H1 (cell line): ENCODE results near the gene TBC1D19. TPM values are rescaled to one million over a fixed set of nuclear protein-coding genes. Genes with fewer than 3 reads are reported as not detected.

Source experiments
- CTCF ChIA-PET: fragments of 300-600 bp; sonication (Branson Sonifier 250); formaldehyde crosslinking; loops from one replicate; lab custom pipeline; 2021; ENCODE audit not compliant: partially characterized antibody; lab: Charles Lee
- POLR2A ChIA-PET: fragments of 300-600 bp; sonication (Branson Sonifier 250); formaldehyde crosslinking; loops from one replicate; lab custom pipeline; 2021; ENCODE audit warnings: inconsistent platforms; ENCODE audit not compliant: partially characterized antibody; lab: Charles Lee
- DNase-seq, 2 experiments: peaks; one replicate each; pipeline versions ENCODE4 v3.0.0 to v3.0.0-alpha.2; 2010 to 2022; ENCODE audit warnings: low spot score in 2 of 2, low read depth in 1 of 2, mixed read lengths in 1 of 2
- FAIRE-seq: peaks from 2 replicates; lab custom pipeline; 2011; peaks lifted over from hg19 to GRCh38; lab: Jason Lieb, UNC
- H2AFZ ChIP-seq: 2 replicates; pipeline ENCODE4 v1.8.1; 2012; ENCODE audit warnings: low read length, inconsistent platforms
- H2AK5ac ChIP-seq: 2 replicates; pipeline ENCODE4 v1.6.1; 2013; ENCODE audit warnings: low read depth, low read length
- H2BK120ac ChIP-seq: replicated peaks from 2 replicates; pipeline ENCODE3; 2013; ENCODE audit warnings: low read depth, low read length, inconsistent platforms
- H2BK12ac ChIP-seq: 2 replicates; pipeline ENCODE4 v1.6.1; 2013; ENCODE audit warnings: low read depth, low read length
- H2BK15ac ChIP-seq: 2 replicates; pipeline ENCODE4 v1.6.1; 2013; ENCODE audit warnings: low read length
- H2BK20ac ChIP-seq: 2 replicates; pipeline ENCODE4 v1.6.1; 2013; ENCODE audit warnings: low read length
- H2BK5ac ChIP-seq: 2 replicates; pipeline ENCODE4 v1.6.1; 2013; ENCODE audit warnings: low read depth, low read length
- H3K14ac ChIP-seq: 2 replicates; pipeline ENCODE4 v1.6.1; 2013; ENCODE audit warnings: inconsistent platforms; ENCODE audit not compliant: insufficient read length
- H3K18ac ChIP-seq: 2 replicates; pipeline ENCODE4 v1.6.1; 2013; ENCODE audit warnings: low read length; ENCODE audit errors: extremely low read depth
- H3K23ac ChIP-seq: 2 replicates; pipeline ENCODE4 v1.6.1; 2013; ENCODE audit warnings: inconsistent platforms; ENCODE audit not compliant: insufficient read length
- H3K23me2 ChIP-seq: 2 replicates; pipeline ENCODE4 v1.6.1; 2013; ENCODE audit warnings: low read depth, low read length
- H3K27ac ChIP-seq: 2 replicates; pipeline ENCODE4 v1.6.1; 2011; ENCODE audit warnings: low read depth, low read length, inconsistent platforms
- H3K27me3 ChIP-seq, 4 experiments: replicated peaks in 1 of 4; 1 replicate in 1 of 4; 2 replicates in 3 of 4; pipeline versions ENCODE4 v1.6.1 to v1.8.1; 2011 to 2013; ENCODE audit warnings: low read length in 3 of 4, mild to moderate bottlenecking in 3 of 4, inconsistent platforms in 2 of 4, mixed read lengths in 2 of 4, moderate library complexity in 1 of 4; ENCODE audit not compliant: control insufficient read depth in 3 of 4, insufficient read depth in 3 of 4; ENCODE audit errors: extremely low read depth in 1 of 4
- H3K36me3 ChIP-seq, 4 experiments: 2 replicates each; pipeline versions ENCODE4 v1.6.1 to v1.8.1; 2011 to 2013; ENCODE audit warnings: mild to moderate bottlenecking in 4 of 4, low read length in 3 of 4, moderate library complexity in 2 of 4, control low read depth in 1 of 4, inconsistent platforms in 1 of 4; ENCODE audit not compliant: insufficient read depth in 4 of 4, control insufficient read depth in 2 of 4
- H3K4ac ChIP-seq: replicated peaks from 2 replicates; pipeline ENCODE3; 2013; ENCODE audit warnings: low read length, low read depth, mixed read lengths, inconsistent platforms; ENCODE audit not compliant: insufficient read length
- H3K4me1 ChIP-seq, 4 experiments: replicated peaks in 1 of 4; 1 replicate in 1 of 4; 2 replicates in 3 of 4; pipeline versions ENCODE4 v1.6.1 to v1.8.1; 2011 to 2013; ENCODE audit warnings: low read length in 3 of 4, inconsistent platforms in 2 of 4, mixed read lengths in 1 of 4; ENCODE audit not compliant: insufficient read depth in 4 of 4, control insufficient read depth in 3 of 4
- H3K4me2 ChIP-seq, 2 experiments: 2 replicates each; pipeline versions ENCODE4 v1.6.1 to v1.8.1; 2011 to 2013; ENCODE audit warnings: low read depth in 2 of 2, low read length in 2 of 2, control low read depth in 1 of 2, inconsistent platforms in 1 of 2, mild to moderate bottlenecking in 1 of 2; ENCODE audit not compliant: insufficient read depth in 1 of 2
- H3K4me3 ChIP-seq, 4 experiments: fragments of 200-600, 300-600 bp in 1 of 4; sonication (generic), shearing (Covaris generic), sonication (Bioruptor Twin) in 1 of 4; 2 replicates each; pipeline versions ENCODE4 v1.5.1 to v1.8.1; 2011 to 2016; ENCODE audit warnings: low read length in 4 of 4, low read depth in 3 of 4, control low read depth in 2 of 4, inconsistent platforms in 2 of 4, mild to moderate bottlenecking in 2 of 4, mixed read lengths in 1 of 4, moderate library complexity in 1 of 4; ENCODE audit not compliant: insufficient read depth in 2 of 4; ENCODE audit errors: extremely low read depth in 1 of 4
- H3K56ac ChIP-seq: replicated peaks from 2 replicates; pipeline ENCODE3; 2013; ENCODE audit warnings: low read depth, mild to moderate bottlenecking, mixed read lengths, low read length, inconsistent platforms; ENCODE audit not compliant: insufficient read length
- H3K79me1 ChIP-seq: 2 replicates; pipeline ENCODE4 v1.6.1; 2013; ENCODE audit warnings: low read depth, low read length, control low read depth
- H3K79me2 ChIP-seq, 2 experiments: 2 replicates each; pipeline versions ENCODE4 v1.6.1 to v1.8.1; 2012 to 2013; ENCODE audit warnings: low read length in 2 of 2, mild to moderate bottlenecking in 2 of 2, inconsistent platforms in 1 of 2; ENCODE audit not compliant: insufficient read depth in 2 of 2, control insufficient read depth in 1 of 2
- H3K9ac ChIP-seq, 4 experiments: replicated peaks in 1 of 4; 1 replicate in 1 of 4; 2 replicates in 3 of 4; pipeline versions ENCODE4 v1.6.1 to v1.8.1; 2011 to 2013; ENCODE audit warnings: low read depth in 3 of 4, low read length in 3 of 4, control low read depth in 2 of 4, mild to moderate bottlenecking in 2 of 4, moderate library complexity in 2 of 4, inconsistent platforms in 1 of 4; ENCODE audit errors: extremely low read depth in 1 of 4
- H3K9me3 ChIP-seq, 2 experiments: 2 replicates each; pipeline versions ENCODE4 v1.6.1 to v1.8.1; 2012 to 2013; ENCODE audit warnings: mild to moderate bottlenecking in 2 of 2, moderate library complexity in 2 of 2, control low read depth in 1 of 2, inconsistent platforms in 1 of 2, low read depth in 1 of 2, low read length in 1 of 2, mixed read lengths in 1 of 2; ENCODE audit not compliant: insufficient read depth in 2 of 2
- H4K20me1 ChIP-seq, 2 experiments: replicated peaks in 1 of 2; 2 replicates each; pipeline versions ENCODE3 to v1.8.1; 2011 to 2013; ENCODE audit warnings: inconsistent platforms in 2 of 2, low read length in 2 of 2, mild to moderate bottlenecking in 1 of 2; ENCODE audit not compliant: insufficient read depth in 2 of 2, control insufficient read depth in 1 of 2
- H4K5ac ChIP-seq: 2 replicates; pipeline ENCODE4 v1.6.1; 2013; ENCODE audit warnings: low read length, low read depth, mixed read lengths, inconsistent platforms; ENCODE audit not compliant: insufficient read length
- H4K8ac ChIP-seq: 2 replicates; pipeline ENCODE4 v1.8.0; 2013; ENCODE audit warnings: mild to moderate bottlenecking, moderate library complexity, low read length, inconsistent platforms; ENCODE audit not compliant: insufficient read depth; ENCODE audit errors: extremely low read depth
- H4K91ac ChIP-seq: replicated peaks from 2 replicates; pipeline ENCODE3; 2013; ENCODE audit warnings: low read length, mixed read lengths, inconsistent platforms; ENCODE audit not compliant: insufficient read length
- BACH1 ChIP-seq: IDR thresholded peaks from 2 replicates; pipeline ENCODE4 v1.6.1; 2012; ENCODE audit warnings: low read length, improper control_type of control experiment
- FOSL1 ChIP-seq: IDR thresholded peaks from 2 replicates; pipeline ENCODE4 v1.6.1; 2011; ENCODE audit warnings: mild to moderate bottlenecking, low read depth, low read length, moderate library complexity; ENCODE audit not compliant: insufficient read depth
- HDAC2 ChIP-seq, 2 experiments: fragments of 300-600 bp in 1 of 2; sonication (generic) in 1 of 2; IDR thresholded peaks; 2 replicates each; pipeline ENCODE4 v1.6.1; 2011 to 2012; ENCODE audit warnings: low read depth in 2 of 2, low read length in 2 of 2, mild to moderate bottlenecking in 2 of 2, moderate library complexity in 2 of 2, borderline replicate concordance in 1 of 2, inconsistent platforms in 1 of 2
- JUN ChIP-seq: IDR thresholded peaks from 2 replicates; pipeline ENCODE4 v1.6.1; 2011; ENCODE audit warnings: low read depth, mild to moderate bottlenecking, improper control_type of control experiment, low read length
- JUND ChIP-seq: IDR thresholded peaks from 2 replicates; pipeline ENCODE4 v1.6.1; 2011; ENCODE audit warnings: mild to moderate bottlenecking, improper control_type of control experiment, low read length
- KDM5A ChIP-seq: fragments of 200-600 bp; IDR thresholded peaks from 2 replicates; pipeline ENCODE4 v1.7.1; 2012; ENCODE audit warnings: mild to moderate bottlenecking, low read length, inconsistent platforms, mixed read lengths
- NANOG ChIP-seq: IDR thresholded peaks from 2 replicates; pipeline ENCODE4 v1.6.1; 2011; ENCODE audit warnings: low read length, low read depth, mild to moderate bottlenecking, inconsistent platforms; ENCODE audit not compliant: insufficient read depth, poor library complexity, severe bottlenecking
- RNF2 ChIP-seq: fragments of 200-900, 300-1000 bp; sonication (generic); IDR thresholded peaks from 2 replicates; pipeline ENCODE4 v1.7.1; 2016; ENCODE audit warnings: borderline replicate concordance, low read depth, mild to moderate bottlenecking, antibody characterized with exemption, low read length; ENCODE audit not compliant: poor library complexity, severe bottlenecking; ENCODE audit errors: missing control alignments
- SIRT6 ChIP-seq: IDR thresholded peaks from one replicate; pipeline ENCODE4 v1.7.1; 2012; ENCODE audit warnings: low read length, inconsistent platforms
- SP4 ChIP-seq: IDR thresholded peaks from 2 replicates; pipeline ENCODE4 v1.6.1; 2012; ENCODE audit warnings: low read length, inconsistent platforms
- TAF7 ChIP-seq: optimal IDR thresholded peaks from 2 replicates; pipeline ENCODE3; 2011; ENCODE audit warnings: low read depth, mild to moderate bottlenecking, inconsistent platforms, low read length, moderate library complexity, borderline replicate concordance
- YY1 ChIP-seq: IDR thresholded peaks from 2 replicates; pipeline ENCODE4 v1.6.1; 2011; ENCODE audit warnings: low read depth, mild to moderate bottlenecking, low read length
- polyA plus RNA-seq, 7 experiments: library from polyadenylated mRNA; depleted of rRNA in 3 of 7; stranded (reverse) in 5 of 7; unstranded in 2 of 7; fragments of >200 nt in 5 of 7; fragments of 200-250 nt in 2 of 7; gene quantifications; 1 replicate in 5 of 7; 2 replicates in 1 of 7; 4 replicates in 1 of 7; pipeline versions ENCODE4 v1.2.1 to v1.2.3, GENCODE V29; 2011 to 2013; ENCODE audit warnings: missing spikeins in 2 of 7, mixed read lengths in 2 of 7
- total RNA-seq: library from RNA; stranded (reverse); fragmentation: NEBNext Ultra II Directional; extraction: Animal tissue kit (Norgen Biotek cat#: 25700); gene quantifications from 2 replicates; pipeline ENCODE4 v1.2.1, GENCODE V29; 2021
- TF ChIP-seq, protein P1 (sequence below): IDR thresholded peaks from 2 replicates; pipeline ENCODE4 v1.6.1; 2011; ENCODE audit warnings: low read length, improper control_type of control experiment
- TF ChIP-seq, protein P2 (sequence below): IDR thresholded peaks from 2 replicates; pipeline ENCODE4 v1.6.1; 2012; ENCODE audit warnings: inconsistent platforms

The TBC1D19 gene
- total and polyA plus RNA-seq, 2 of the 8 experiments (the other 6 are each of a cell fraction or from before 2014, with no cell fraction given) = 1.9 to 3.5 TPM

DNA sequence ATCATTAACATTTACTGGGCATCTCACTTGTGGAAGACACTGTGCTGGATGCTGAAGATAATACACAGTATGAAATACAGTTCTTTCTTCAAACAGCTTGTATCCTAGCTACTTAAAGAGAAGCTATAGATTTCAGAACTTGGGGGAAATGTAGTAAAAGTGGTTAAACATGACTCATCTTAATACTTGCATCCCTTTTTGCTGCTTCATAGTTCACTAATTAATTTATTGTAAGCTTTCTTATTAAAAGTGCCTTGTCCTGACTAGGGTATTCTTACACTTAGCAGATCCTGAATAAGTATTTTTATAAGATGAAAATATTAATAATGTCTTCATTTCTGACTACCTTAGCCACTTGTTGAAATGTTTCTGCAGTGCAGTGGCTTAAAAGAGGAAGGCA is 144.0 kb downstream of the TBC1D19 start:
- ChIA-PET POLR2A (no interaction called here), CTCF (interaction anchor here (0.6 kb wide), 1 partner anchor 302 kb away, joined by 3 read pairs; no protein-coding TSS in a partner anchor)
- H3K56ac ChIP-seq = no peak overlapping the region
- no peak overlapping the region for H4K5ac ChIP-seq
- no peak overlapping the region for H2BK20ac ChIP-seq
- H3K23ac ChIP-seq = no peak overlapping the region
- H3K9me3 ChIP-seq = no peaks in the 10 kb centered on the region
- H4K20me1 ChIP-seq = no peaks in the 10 kb centered on the region
- FAIRE-seq (no peak), DNase-seq (no peak)
- no peak overlapping the region for H3K4me3 ChIP-seq
- no peak overlapping the region for H2AFZ ChIP-seq
- H3K36me3 ChIP-seq = no peaks in the 10 kb centered on the region
- no peak overlapping the region for H4K91ac ChIP-seq
- no peak overlapping the region for H3K9ac ChIP-seq
- no peaks in the 10 kb centered on the region for H3K27me3 ChIP-seq
- H3K79me2 ChIP-seq = no peaks in the 10 kb centered on the region
- H2BK15ac ChIP-seq = no peak overlapping the region
- no peaks in the 10 kb centered on the region for H3K79me1 ChIP-seq
- H3K23me2 ChIP-seq = no peaks in the 10 kb centered on the region
- no peak overlapping the region for H4K8ac ChIP-seq
- H2BK12ac ChIP-seq = no peak overlapping the region
- H3K27ac ChIP-seq = no peak overlapping the region
- H3K14ac ChIP-seq = no peak overlapping the region
- H2BK5ac ChIP-seq = no peak overlapping the region
- H2AK5ac ChIP-seq = no peak overlapping the region
- H3K4ac ChIP-seq = no peak overlapping the region
- H3K4me2 ChIP-seq = no peak overlapping the region
- H2BK120ac ChIP-seq = no peak overlapping the region
- H3K18ac ChIP-seq = no peak overlapping the region
- H3K4me1 ChIP-seq = no peaks in the 10 kb centered on the region
- TF ChIP-seq SIRT6 (no peak), JUN (no peak), FOSL1 (no peak), NANOG (no peak), YY1 (no peak), JUND (no peak), HDAC2 (IDR thresholded peaks at IDR 0.05; ENCODE audit: borderline replicate concordance in 1 of 2, low read depth in 2 of 2, low read length in 2 of 2) (no peak), RNF2 (no peak), SP4 (no peak), KDM5A (no peak), TAF7 (no peak), BACH1 (no peak)
- TF ChIP-seq, protein P1, sequence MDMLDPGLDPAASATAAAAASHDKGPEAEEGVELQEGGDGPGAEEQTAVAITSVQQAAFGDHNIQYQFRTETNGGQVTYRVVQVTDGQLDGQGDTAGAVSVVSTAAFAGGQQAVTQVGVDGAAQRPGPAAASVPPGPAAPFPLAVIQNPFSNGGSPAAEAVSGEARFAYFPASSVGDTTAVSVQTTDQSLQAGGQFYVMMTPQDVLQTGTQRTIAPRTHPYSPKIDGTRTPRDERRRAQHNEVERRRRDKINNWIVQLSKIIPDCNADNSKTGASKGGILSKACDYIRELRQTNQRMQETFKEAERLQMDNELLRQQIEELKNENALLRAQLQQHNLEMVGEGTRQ = no peak
- TF ChIP-seq, protein P2, sequence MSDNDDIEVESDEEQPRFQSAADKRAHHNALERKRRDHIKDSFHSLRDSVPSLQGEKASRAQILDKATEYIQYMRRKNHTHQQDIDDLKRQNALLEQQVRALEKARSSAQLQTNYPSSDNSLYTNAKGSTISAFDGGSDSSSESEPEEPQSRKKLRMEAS = no peak
